ENCODE results near the gene SCRG1. TPM values are rescaled to one million over a fixed set of nuclear protein-coding genes. Genes with fewer than 3 reads are reported as not detected.

Gene SCRG1
- polyA plus RNA-seq, 3 donors = 0.07 to 0.24 (median 0.08) TPM

- no peak for TF ChIP-seq CTCF (IDR thresholded peaks at IDR 0.05)
- H3K4me3 ChIP-seq (replicated peaks in 1 of 3; ENCODE audit: low read depth in 2 of 3, low read length in 3 of 3) = no peak overlapping the region
- H3K4me2 ChIP-seq (replicated peaks; ENCODE audit: extremely low read depth, low read length, poor library complexity, severe bottlenecking) = no peak overlapping the region
- H3K4me1 ChIP-seq (ENCODE audit: control insufficient read depth in 1 of 2, insufficient read depth in 2 of 2, low read length in 2 of 2) = no peaks in the 10 kb centered on the region
- no peak overlapping the region for H3K4me3 Mint-ChIP-seq
- H3K9me3 Mint-ChIP-seq = peaks cover 0 to under 1% (median 0%) of the 10 kb centered on the region in 7 donors
- no peaks in the 10 kb centered on the region for H3K79me2 ChIP-seq (ENCODE audit: insufficient read depth, low read length)
- H3K36me3 ChIP-seq (replicated peaks in 1 of 2; ENCODE audit: control insufficient read depth in 1 of 2, insufficient read depth in 2 of 2, low read length in 2 of 2) = peaks cover 0 to 7% of the 10 kb centered on the region in 2 donors
- peaks cover 4% of the 10 kb centered on the region for H3K4me1 Mint-ChIP-seq
- H4K20me1 ChIP-seq (ENCODE audit: insufficient read depth, low read length) = no peaks in the 10 kb centered on the region
- intact Hi-C loops (cut with micrococcal nuclease) = loop anchor here (10.0 kb wide), 1 partner anchor 70 kb away; no protein-coding TSS in a partner anchor
- H3K27me3 Mint-ChIP-seq (ENCODE audit: low read depth in 3 of 3) = peaks cover 0 to 1% (median 0%) of the 10 kb centered on the region in 3 donors
- H3K27me3 ChIP-seq (ENCODE audit: control insufficient read depth in 2 of 2, insufficient read depth in 2 of 2, low read length in 2 of 2) = no peaks in the 10 kb centered on the region
- no peak overlapping the region for H3K27ac Mint-ChIP-seq
- H3K9me3 ChIP-seq (replicated peaks in 1 of 2; ENCODE audit: control insufficient read depth in 1 of 2, insufficient read depth in 1 of 2, low read length in 2 of 2) = no peaks in the 10 kb centered on the region
- no peak overlapping the region for H3K9ac ChIP-seq (ENCODE audit: insufficient read depth, low read length, poor library complexity, severe bottlenecking)
- H2AFZ ChIP-seq (ENCODE audit: insufficient read depth, low read depth, low read length, poor library complexity, severe bottlenecking) = no peak overlapping the region
- H3K27ac ChIP-seq (ENCODE audit: low read depth in 1 of 2, low read length in 2 of 2) = no peak overlapping the region
- 100% methylated on average over 1 of the region's 2 CpGs for WGBS (ENCODE audit: insufficient coverage)
- H3K36me3 Mint-ChIP-seq = peaks cover 29 to 33% of the 10 kb centered on the region in 2 donors
- no peak for DNase-seq
Observed at GRCh38 chr4:173424899-173425805, 26.2 kb upstream of the SCRG1 start.

GRCh38 chr4:173420801-173421200, 21.9 kb upstream of the SCRG1 start:
- no peak overlapping the region for H3K9ac ChIP-seq (ENCODE audit: insufficient read depth, low read length, poor library complexity, severe bottlenecking)
- no peaks in the 10 kb centered on the region for H3K79me2 ChIP-seq (ENCODE audit: insufficient read depth, low read length)
- H3K4me1 ChIP-seq (ENCODE audit: control insufficient read depth in 1 of 2, insufficient read depth in 2 of 2, low read length in 2 of 2) = peaks cover 33 to 36% of the 10 kb centered on the region in 2 donors
- no peaks in the 10 kb centered on the region for H3K9me3 ChIP-seq (replicated peaks in 1 of 2; ENCODE audit: control insufficient read depth in 1 of 2, insufficient read depth in 1 of 2, low read length in 2 of 2)
- TF ChIP-seq CTCF (IDR thresholded peaks at IDR 0.05) = no peak
- H3K4me1 Mint-ChIP-seq = peaks cover 33% of the 10 kb centered on the region
- H3K27ac Mint-ChIP-seq = no peak overlapping the region
- no peaks in the 10 kb centered on the region for H4K20me1 ChIP-seq (ENCODE audit: insufficient read depth, low read length)
- H2AFZ ChIP-seq (ENCODE audit: insufficient read depth, low read depth, low read length, poor library complexity, severe bottlenecking) = no peak overlapping the region
- WGBS (ENCODE audit: insufficient coverage) = no CpG with 5 or more reads among the region's 2 CpGs
- no peak overlapping the region for H3K4me2 ChIP-seq (replicated peaks; ENCODE audit: extremely low read depth, low read length, poor library complexity, severe bottlenecking)
- H3K9me3 Mint-ChIP-seq = peaks cover 0 to 5% (median 0%) of the 10 kb centered on the region in 7 donors
- H3K36me3 Mint-ChIP-seq = peaks cover 12 to 13% of the 10 kb centered on the region in 2 donors
- no peak overlapping the region for H3K4me3 Mint-ChIP-seq
- no peak for DNase-seq
- no peaks in the 10 kb centered on the region for H3K36me3 ChIP-seq (replicated peaks in 1 of 2; ENCODE audit: control insufficient read depth in 1 of 2, insufficient read depth in 2 of 2, low read length in 2 of 2)
- no peaks in the 10 kb centered on the region for H3K27me3 ChIP-seq (ENCODE audit: control insufficient read depth in 2 of 2, insufficient read depth in 2 of 2, low read length in 2 of 2)
- H3K27me3 Mint-ChIP-seq (ENCODE audit: low read depth in 3 of 3) = peaks cover 0 to 3% (median 0%) of the 10 kb centered on the region in 3 donors
- H3K4me3 ChIP-seq (replicated peaks in 1 of 3; ENCODE audit: low read depth in 2 of 3, low read length in 3 of 3) = no peak overlapping the region
- intact Hi-C loops (cut with micrococcal nuclease) = loop anchor here (10.0 kb wide), 1 partner anchor 74 kb away; no protein-coding TSS in a partner anchor
- no peak overlapping the region for H3K27ac ChIP-seq (ENCODE audit: low read depth in 1 of 2, low read length in 2 of 2)
